BE2C (cell line): ENCODE data around the gene INCA1.

Experiments used
- DNase-seq: peaks from one replicate; pipeline ENCODE4 v3.0.0-alpha.2; 2020
- H3K27me3 ChIP-seq: fragments of 250-450 bp; sonication (Bioruptor Pico); 2 replicates; pipeline ENCODE4 v1.5.1; 2020; ENCODE audit warnings: mild to moderate bottlenecking
- H3K36me3 ChIP-seq: fragments of 250-450 bp; sonication (Bioruptor Pico); 2 replicates; pipeline ENCODE4 v1.5.1; 2020; ENCODE audit warnings: mild to moderate bottlenecking
- H3K4me1 ChIP-seq: fragments of 250-450 bp; sonication (Bioruptor Pico); 2 replicates; pipeline ENCODE4 v1.5.1; 2020
- H3K4me3 ChIP-seq: 2 replicates; pipeline ENCODE4 v1.5.1; 2011; ENCODE audit warnings: low read depth, low read length
- H3K9me3 ChIP-seq: fragments of 250-450 bp; sonication (Bioruptor Pico); 2 replicates; pipeline ENCODE4 v1.5.1; 2020
- TF ChIP-seq, protein P1 (sequence below): IDR thresholded peaks from 2 replicates; pipeline ENCODE4 v1.5.1; 2012; ENCODE audit warnings: mild to moderate bottlenecking, low read depth, low read length

The INCA1 gene

GRCh38 chr17:5019475-5019956 lies 22.2 kb upstream of the INCA1 start:
- no peaks in the 10 kb centered on the region for H3K9me3 ChIP-seq
- TF ChIP-seq, protein P1, sequence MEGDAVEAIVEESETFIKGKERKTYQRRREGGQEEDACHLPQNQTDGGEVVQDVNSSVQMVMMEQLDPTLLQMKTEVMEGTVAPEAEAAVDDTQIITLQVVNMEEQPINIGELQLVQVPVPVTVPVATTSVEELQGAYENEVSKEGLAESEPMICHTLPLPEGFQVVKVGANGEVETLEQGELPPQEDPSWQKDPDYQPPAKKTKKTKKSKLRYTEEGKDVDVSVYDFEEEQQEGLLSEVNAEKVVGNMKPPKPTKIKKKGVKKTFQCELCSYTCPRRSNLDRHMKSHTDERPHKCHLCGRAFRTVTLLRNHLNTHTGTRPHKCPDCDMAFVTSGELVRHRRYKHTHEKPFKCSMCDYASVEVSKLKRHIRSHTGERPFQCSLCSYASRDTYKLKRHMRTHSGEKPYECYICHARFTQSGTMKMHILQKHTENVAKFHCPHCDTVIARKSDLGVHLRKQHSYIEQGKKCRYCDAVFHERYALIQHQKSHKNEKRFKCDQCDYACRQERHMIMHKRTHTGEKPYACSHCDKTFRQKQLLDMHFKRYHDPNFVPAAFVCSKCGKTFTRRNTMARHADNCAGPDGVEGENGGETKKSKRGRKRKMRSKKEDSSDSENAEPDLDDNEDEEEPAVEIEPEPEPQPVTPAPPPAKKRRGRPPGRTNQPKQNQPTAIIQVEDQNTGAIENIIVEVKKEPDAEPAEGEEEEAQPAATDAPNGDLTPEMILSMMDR: 0 out of 2 replicates have a peak, but pooled peaks have one; percentile 13
- no peaks in the 10 kb centered on the region for H3K36me3 ChIP-seq
- no peaks in the 10 kb centered on the region for H3K27me3 ChIP-seq
- H3K4me3 ChIP-seq: no peak overlapping the region
- no peaks in the 10 kb centered on the region for H3K4me1 ChIP-seq
- no peak for DNase-seq

GRCh38 chr17:5014357-5014756 lies 17.0 kb upstream of the INCA1 start:
- Histone ChIP-seq H3K4me3 (no peak overlapping the region), H3K27me3 (no peaks in the 10 kb centered on the region), H3K4me1 (no peaks in the 10 kb centered on the region), H3K9me3 (no peaks in the 10 kb centered on the region), H3K36me3 (no peaks in the 10 kb centered on the region)
- DNase-seq: no peak
- TF ChIP-seq, protein P1: no peak

- no peaks in the 10 kb centered on the region for H3K4me1 ChIP-seq
- DNase-seq: no peak
- TF ChIP-seq, protein P1: no peak
- no peaks in the 10 kb centered on the region for H3K36me3 ChIP-seq
- H3K4me3 ChIP-seq: no peak overlapping the region
- no peaks in the 10 kb centered on the region for H3K9me3 ChIP-seq
- H3K27me3 ChIP-seq: no peaks in the 10 kb centered on the region
Observed at GRCh38 chr17:5011928-5012327, 14.6 kb upstream of the INCA1 start.

DNA sequence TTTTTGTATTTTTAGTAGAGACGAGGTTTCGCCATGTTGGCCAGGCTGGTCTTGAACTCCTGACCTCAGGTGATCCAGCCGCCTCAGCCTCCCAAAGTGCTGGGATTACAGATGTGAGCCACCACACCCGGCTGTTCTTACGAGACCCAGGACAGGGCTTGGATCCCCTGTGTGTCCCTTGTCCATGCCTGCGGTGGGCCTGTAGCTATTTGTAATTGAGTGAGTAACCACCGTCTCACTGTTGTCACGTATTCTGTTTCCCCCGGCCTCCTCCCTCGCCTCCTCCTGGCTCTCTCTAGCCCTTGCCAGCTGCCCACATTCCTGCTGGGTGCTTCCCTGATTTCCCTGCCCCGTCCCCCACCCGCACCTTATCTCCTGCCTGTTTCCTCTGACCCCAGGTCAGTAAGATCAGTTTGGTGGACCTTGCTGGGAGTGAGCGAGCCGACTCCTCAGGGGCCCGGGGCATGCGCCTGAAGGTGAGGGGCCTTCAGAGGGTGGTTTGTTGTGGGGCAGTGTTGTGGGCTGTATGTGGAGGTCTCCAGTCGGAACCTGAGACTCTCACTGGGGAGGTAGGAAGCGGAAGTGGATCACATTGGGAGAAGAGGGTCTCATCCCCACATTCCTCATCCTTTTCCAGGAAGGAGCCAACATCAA lies 6.0 kb upstream of the INCA1 start:
- Histone ChIP-seq H3K9me3 (no peaks in the 10 kb centered on the region), H3K36me3 (no peaks in the 10 kb centered on the region), H3K4me1 (no peaks in the 10 kb centered on the region), H3K4me3 (no peak overlapping the region), H3K27me3 (no peaks in the 10 kb centered on the region)
- no peak for DNase-seq
- TF ChIP-seq, protein P1: no peak

GRCh38 chr17:5002121-5002788 lies 4.9 kb upstream of the INCA1 start:
- no peaks in the 10 kb centered on the region for H3K36me3 ChIP-seq
- no peak for DNase-seq
- TF ChIP-seq, protein P1: no peak

DNA sequence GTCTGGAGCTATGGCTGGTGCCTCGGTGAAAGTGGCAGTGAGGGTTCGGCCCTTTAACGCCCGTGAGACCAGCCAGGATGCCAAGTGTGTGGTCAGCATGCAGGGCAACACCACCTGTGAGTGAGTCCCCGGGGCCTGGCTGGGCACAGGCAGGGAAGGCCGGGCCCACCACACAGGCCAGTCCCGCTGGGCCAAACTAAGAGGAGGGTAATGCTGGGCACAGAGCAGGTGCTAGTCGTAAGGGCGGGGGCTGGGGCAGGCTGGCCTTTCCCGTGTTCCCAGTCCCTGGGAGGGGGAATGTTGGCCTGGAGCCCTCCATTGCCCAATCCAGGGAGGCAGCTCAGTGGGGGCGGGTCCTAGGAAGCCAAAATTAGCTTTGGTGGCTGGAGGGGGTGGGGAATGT lies 2.9 kb upstream of the INCA1 start:
- H3K27me3 ChIP-seq: no peaks in the 10 kb centered on the region
- H3K4me1 ChIP-seq: no peaks in the 10 kb centered on the region
- no peaks in the 10 kb centered on the region for H3K36me3 ChIP-seq
- TF ChIP-seq, protein P1: no peak
- H3K9me3 ChIP-seq: no peaks in the 10 kb centered on the region
- DNase-seq: no peak
- H3K4me3 ChIP-seq: no peak overlapping the region

More at GRCh38 chr17:5002121-5002788, 4.9 kb upstream of the INCA1 start:
- no peaks in the 10 kb centered on the region for H3K9me3 ChIP-seq
- no peak overlapping the region for H3K4me3 ChIP-seq
- no peaks in the 10 kb centered on the region for H3K4me1 ChIP-seq
- H3K27me3 ChIP-seq: no peaks in the 10 kb centered on the region
